NCI-H82 treated with DMSO at 0.1 percent for 48 hours (cell line): ENCODE results near the gene CYBA.

ENCODE experiments used
- DNase-seq: peaks from one replicate; lab custom pipeline; 2025; ENCODE audit not compliant: unreplicated experiment; lab: John Stamatoyannopoulos, UW

The CYBA gene

GRCh38 chr16:88647178-88648070 is 3.4 kb downstream of the CYBA start:
- DNase-seq, result no peak

GRCh38 chr16:88646345-88647034 is 4.4 kb downstream of the CYBA start:
- DNase-seq, result no peak

- DNase-seq, result no peak
Observed at GRCh38 chr16:88645941-88646340, 4.9 kb downstream of the CYBA start.

- no peak for DNase-seq
Observed at GRCh38 chr16:88645455-88645854, 5.4 kb downstream of the CYBA start.

- DNase-seq, result no peak
Observed at GRCh38 chr16:88643644-88643932, 7.3 kb downstream of the CYBA start.

- DNase-seq, result no peak
Observed at GRCh38 chr16:88642881-88643643, 7.8 kb downstream of the CYBA start.

- DNase-seq, result no peak
Observed at GRCh38 chr16:88640498-88641247, 10.2 kb downstream of the CYBA start.

GRCh38 chr16:88640039-88640495 is 10.8 kb downstream of the CYBA start:
- no peak for DNase-seq

- no peak for DNase-seq
Observed at GRCh38 chr16:88639231-88640038, 11.4 kb downstream of the CYBA start.

- DNase-seq, result no peak
Observed at GRCh38 chr16:88638323-88639230, 12.3 kb downstream of the CYBA start, which contains the start of gene IL17C. TSS of gene IL17C (plus strand) at chr16:88638572. CDS start at chr16:88638642, 70 bp downstream.

GRCh38 chr16:88636488-88637265 is 14.2 kb downstream of the CYBA start:
- DNase-seq, result no peak

GRCh38 chr16:88635671-88636319 is 15.1 kb downstream of the CYBA start:
- no peak for DNase-seq

GRCh38 chr16:88634994-88635670 is 15.7 kb downstream of the CYBA start:
- DNase-seq, result no peak

GRCh38 chr16:88634141-88634993 is 16.5 kb downstream of the CYBA start:
- no peak for DNase-seq

- DNase-seq, result no peak
Observed at GRCh38 chr16:88633684-88634140, 17.1 kb downstream of the CYBA start.

- no peak for DNase-seq
Observed at GRCh38 chr16:88632587-88632930, 18.3 kb downstream of the CYBA start.
